GM12878 (cell line): Measurements from ENCODE around the gene MAP2K1. TPM values are rescaled to one million over a fixed set of nuclear protein-coding genes. Genes with fewer than 3 reads are reported as not detected.

Source experiments
- CUX1 ChIP-seq: IDR thresholded peaks from 2 replicates; pipeline ENCODE4 v1.6.1; 2012; ENCODE audit warnings: improper control_type of control experiment, low read depth, low read length; ENCODE audit not compliant: insufficient replicate concordance
- DPF2 ChIP-seq: fragments of 450-650 bp; IDR thresholded peaks from 2 replicates; pipeline ENCODE4 v1.6.1; 2017; ENCODE audit warnings: mild to moderate bottlenecking
- EED ChIP-seq: sonication (generic); IDR thresholded peaks from 2 replicates; pipeline ENCODE4 v1.6.1; 2016; ENCODE audit warnings: antibody characterized with exemption, low read depth
- IKZF2 ChIP-seq, 2 experiments: fragments of 450-650 bp; IDR thresholded peaks; 2 replicates each; pipeline ENCODE4 v1.6.1; 2017; ENCODE audit warnings: mild to moderate bottlenecking in 2 of 2, moderate library complexity in 2 of 2
- JUND ChIP-seq: IDR thresholded peaks from 2 replicates; pipeline ENCODE4 v1.6.1; 2012; ENCODE audit warnings: low read depth, mild to moderate bottlenecking, low read length, improper control_type of control experiment, moderate library complexity
- PAX5 ChIP-seq: IDR thresholded peaks from 2 replicates; pipeline ENCODE4 v1.6.1; 2011; ENCODE audit warnings: low read depth, low read length, borderline replicate concordance
- RB1 ChIP-seq: fragments of 450-650 bp; formaldehyde crosslinking; IDR thresholded peaks from 2 replicates; pipeline ENCODE4 v1.6.1; 2017; ENCODE audit warnings: mild to moderate bottlenecking, borderline replicate concordance
- RCOR1 ChIP-seq: conservative IDR thresholded peaks from 2 replicates; pipeline ENCODE4 v1.6.1; 2012; ENCODE audit warnings: low read depth, low read length, improper control_type of control experiment
- RELA ChIP-seq: fragments of 450-650 bp; IDR thresholded peaks from 2 replicates; pipeline ENCODE4 v1.8.0; 2014; ENCODE audit warnings: borderline replicate concordance; ENCODE audit not compliant: partially characterized antibody
- SP1 ChIP-seq: IDR thresholded peaks from one replicate; pipeline ENCODE4 v1.6.1; 2011; ENCODE audit warnings: low read depth, low read length
- SPI1 ChIP-seq: IDR thresholded peaks from 2 replicates; pipeline ENCODE4 v1.6.1; 2011; ENCODE audit warnings: low read depth, mild to moderate bottlenecking, low read length, moderate library complexity, borderline replicate concordance; ENCODE audit not compliant: insufficient read depth
- YBX1 ChIP-seq: fragments of 450-650 bp; IDR thresholded peaks from 2 replicates; pipeline ENCODE4 v1.6.1; 2016; ENCODE audit warnings: antibody characterized with exemption
- polyA plus RNA-seq, 11 experiments: library from polyadenylated mRNA; depleted of rRNA in 4 of 11; unstranded in 6 of 11; stranded (reverse) in 5 of 11; fragments of >200 nt; fragmentation: Nextera tagmentation in 4 of 11; fragmentation: Illumina TruSeq in 1 of 11; extraction: Ambion mirVana in 4 of 11; extraction: Trizol in 1 of 11; gene quantifications; 1 replicate in 1 of 11; 2 replicates in 10 of 11; pipeline versions ENCODE4 v1.2.1 to v1.2.3, GENCODE V29; 2011 to 2016; ENCODE audit warnings: inconsistent platforms in 2 of 11, missing spikeins in 2 of 11, low read depth in 1 of 11
- total RNA-seq, 4 experiments: library from RNA; depleted of rRNA in 3 of 4; stranded (reverse); fragments of >200 nt in 3 of 4; fragmentation: Illumina TruSeq in 1 of 4; extraction: Trizol in 1 of 4; gene quantifications; 2 replicates each; pipeline versions ENCODE4 v1.2.1 to v1.2.3, GENCODE V29; 2013 to 2021
- TF ChIP-seq, protein P1 (sequence below): fragments of 450-650 bp; IDR thresholded peaks from 2 replicates; pipeline ENCODE4 v1.6.1; 2017; ENCODE audit warnings: mild to moderate bottlenecking, moderate library complexity

Gene MAP2K1
- total and polyA plus RNA-seq, 10 of the 15 experiments (the other 5 are each of a cell fraction or from before 2014, with no cell fraction given) = 11.2 to 112 (median 56.6) TPM

DNA sequence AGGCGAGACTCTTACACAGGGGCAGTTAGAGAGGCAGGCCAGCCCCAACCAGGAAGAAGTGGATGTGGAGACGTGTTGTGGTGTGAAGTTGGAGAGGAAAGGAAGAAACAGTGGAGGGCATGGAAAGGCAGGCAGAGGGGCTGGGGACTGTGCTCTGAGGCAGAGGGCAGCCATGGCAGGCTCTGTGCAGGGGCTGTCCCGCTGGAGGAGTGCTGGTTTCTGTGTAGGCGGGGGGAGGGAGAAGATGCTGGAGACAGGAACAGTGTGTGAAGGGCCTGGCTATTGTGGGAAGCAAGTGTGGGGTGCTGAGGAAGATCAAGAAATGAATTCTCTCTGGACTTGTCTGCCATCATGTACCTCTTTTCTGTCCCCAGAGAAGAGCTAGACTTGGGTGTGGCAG lies 89.8 kb downstream of the MAP2K1 start (continued):
- TF ChIP-seq CUX1 (no peak), EED (no peak), RCOR1 (no peak), PAX5 (no peak), RELA (no peak), DPF2 (no peak), SPI1 (no peak), IKZF2 (IDR thresholded peaks at IDR 0.05) (no peak), RB1 (no peak), YBX1 (no peak), SP1 (no peak), JUND (no peak)
- TF ChIP-seq, protein P1, sequence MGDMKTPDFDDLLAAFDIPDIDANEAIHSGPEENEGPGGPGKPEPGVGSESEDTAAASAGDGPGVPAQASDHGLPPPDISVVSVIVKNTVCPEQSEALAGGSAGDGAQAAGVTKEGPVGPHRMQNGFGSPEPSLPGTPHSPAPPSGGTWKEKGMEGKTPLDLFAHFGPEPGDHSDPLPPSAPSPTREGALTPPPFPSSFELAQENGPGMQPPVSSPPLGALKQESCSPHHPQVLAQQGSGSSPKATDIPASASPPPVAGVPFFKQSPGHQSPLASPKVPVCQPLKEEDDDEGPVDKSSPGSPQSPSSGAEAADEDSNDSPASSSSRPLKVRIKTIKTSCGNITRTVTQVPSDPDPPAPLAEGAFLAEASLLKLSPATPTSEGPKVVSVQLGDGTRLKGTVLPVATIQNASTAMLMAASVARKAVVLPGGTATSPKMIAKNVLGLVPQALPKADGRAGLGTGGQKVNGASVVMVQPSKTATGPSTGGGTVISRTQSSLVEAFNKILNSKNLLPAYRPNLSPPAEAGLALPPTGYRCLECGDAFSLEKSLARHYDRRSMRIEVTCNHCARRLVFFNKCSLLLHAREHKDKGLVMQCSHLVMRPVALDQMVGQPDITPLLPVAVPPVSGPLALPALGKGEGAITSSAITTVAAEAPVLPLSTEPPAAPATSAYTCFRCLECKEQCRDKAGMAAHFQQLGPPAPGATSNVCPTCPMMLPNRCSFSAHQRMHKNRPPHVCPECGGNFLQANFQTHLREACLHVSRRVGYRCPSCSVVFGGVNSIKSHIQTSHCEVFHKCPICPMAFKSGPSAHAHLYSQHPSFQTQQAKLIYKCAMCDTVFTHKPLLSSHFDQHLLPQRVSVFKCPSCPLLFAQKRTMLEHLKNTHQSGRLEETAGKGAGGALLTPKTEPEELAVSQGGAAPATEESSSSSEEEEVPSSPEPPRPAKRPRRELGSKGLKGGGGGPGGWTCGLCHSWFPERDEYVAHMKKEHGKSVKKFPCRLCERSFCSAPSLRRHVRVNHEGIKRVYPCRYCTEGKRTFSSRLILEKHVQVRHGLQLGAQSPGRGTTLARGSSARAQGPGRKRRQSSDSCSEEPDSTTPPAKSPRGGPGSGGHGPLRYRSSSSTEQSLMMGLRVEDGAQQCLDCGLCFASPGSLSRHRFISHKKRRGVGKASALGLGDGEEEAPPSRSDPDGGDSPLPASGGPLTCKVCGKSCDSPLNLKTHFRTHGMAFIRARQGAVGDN = no peak
